NCI-H748 (cell line): ENCODE results near the gene SRRM2.
"Not testable (repeated sequence)": the region's sequence is repeated elsewhere in the genome, so short reads cannot be mapped to it uniquely, and the experiment has no call there.

Experiments used
- DNase-seq: peaks from one replicate; lab custom pipeline; 2025; ENCODE audit not compliant: unreplicated experiment; lab: John Stamatoyannopoulos, UW

SRRM2 gene

DNA sequence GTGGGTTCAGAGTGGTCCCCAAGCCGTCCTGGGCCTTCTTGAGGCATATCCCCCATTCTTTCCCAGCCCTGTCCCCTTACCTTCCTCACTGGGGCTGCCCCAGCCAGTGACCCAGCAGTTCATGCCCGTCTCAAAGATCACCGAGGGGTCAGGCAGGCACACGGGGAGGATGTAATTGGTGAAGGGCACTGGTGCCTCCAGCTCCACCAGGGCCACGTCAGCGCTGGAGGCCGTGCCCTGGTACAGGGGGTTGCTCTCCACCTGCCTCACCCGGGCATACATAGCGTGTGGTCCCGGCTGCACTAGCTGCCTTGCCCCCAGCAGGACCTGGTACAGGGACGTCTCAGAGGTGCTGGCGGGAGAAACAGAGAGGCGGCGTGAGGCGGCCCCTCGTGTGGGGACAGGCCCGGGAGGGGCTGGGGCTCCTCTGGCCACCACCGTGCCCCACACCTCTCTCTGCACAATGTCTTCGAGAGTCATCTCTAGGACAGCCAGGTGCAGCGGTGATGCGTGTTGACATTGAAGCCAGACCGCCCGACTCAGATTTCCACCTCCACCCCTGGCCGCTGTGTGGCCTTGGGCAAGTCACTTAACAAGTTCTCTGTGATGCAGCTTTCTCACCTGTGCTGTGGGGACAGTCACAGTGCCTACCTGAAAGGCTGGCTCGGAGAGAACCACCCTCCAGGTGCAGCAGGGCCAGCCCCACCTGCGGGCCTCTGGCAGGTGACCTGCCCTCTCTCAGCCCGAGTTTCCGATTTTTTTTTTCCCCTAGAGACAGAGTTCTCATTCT lies 38.3 kb upstream of the SRRM2 start:
- peak; percentile 12 for DNase-seq

DNA sequence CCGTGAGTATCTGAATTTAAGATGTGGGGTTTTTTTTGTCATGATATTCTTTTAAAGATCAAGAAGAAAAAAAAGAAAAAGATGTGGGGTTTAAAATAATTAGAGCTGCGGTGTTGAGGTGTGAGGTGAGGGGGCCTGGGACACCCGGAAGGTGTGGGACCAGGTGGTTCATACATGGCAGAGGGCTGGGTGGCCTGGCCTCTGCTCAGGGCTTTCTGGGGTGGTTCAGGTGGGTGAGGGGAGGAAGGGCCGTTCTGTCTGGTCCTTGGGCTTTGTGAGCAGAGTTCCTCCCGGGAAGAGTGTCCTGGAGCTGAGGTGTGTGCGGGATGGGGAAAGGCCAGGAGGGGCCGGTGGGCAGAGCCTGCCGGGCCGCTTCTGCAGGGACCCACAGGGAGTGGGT lies 37.4 kb upstream of the SRRM2 start:
- DNase-seq = no peak

DNA sequence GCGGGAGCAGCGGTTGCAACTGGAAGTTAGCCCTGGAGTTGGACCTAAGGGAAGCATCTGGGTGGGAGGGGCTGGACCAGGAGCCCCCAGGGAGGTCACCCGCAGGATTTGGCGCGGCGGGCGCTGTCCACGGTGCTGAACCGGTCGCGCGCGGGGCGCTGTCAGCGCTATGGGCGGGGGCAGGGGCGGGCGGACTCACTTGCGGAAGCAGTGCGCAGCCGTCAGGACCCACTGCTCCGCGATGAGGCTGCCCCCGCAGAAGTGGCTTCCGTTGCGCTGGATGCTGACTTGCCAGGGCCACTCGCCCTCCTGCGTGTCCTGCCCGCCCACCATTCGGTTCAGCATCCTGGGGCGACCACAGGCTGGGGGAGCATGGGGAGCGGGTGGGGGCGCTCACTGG lies 36.9 kb upstream of the SRRM2 start:
- no peak for DNase-seq

DNA sequence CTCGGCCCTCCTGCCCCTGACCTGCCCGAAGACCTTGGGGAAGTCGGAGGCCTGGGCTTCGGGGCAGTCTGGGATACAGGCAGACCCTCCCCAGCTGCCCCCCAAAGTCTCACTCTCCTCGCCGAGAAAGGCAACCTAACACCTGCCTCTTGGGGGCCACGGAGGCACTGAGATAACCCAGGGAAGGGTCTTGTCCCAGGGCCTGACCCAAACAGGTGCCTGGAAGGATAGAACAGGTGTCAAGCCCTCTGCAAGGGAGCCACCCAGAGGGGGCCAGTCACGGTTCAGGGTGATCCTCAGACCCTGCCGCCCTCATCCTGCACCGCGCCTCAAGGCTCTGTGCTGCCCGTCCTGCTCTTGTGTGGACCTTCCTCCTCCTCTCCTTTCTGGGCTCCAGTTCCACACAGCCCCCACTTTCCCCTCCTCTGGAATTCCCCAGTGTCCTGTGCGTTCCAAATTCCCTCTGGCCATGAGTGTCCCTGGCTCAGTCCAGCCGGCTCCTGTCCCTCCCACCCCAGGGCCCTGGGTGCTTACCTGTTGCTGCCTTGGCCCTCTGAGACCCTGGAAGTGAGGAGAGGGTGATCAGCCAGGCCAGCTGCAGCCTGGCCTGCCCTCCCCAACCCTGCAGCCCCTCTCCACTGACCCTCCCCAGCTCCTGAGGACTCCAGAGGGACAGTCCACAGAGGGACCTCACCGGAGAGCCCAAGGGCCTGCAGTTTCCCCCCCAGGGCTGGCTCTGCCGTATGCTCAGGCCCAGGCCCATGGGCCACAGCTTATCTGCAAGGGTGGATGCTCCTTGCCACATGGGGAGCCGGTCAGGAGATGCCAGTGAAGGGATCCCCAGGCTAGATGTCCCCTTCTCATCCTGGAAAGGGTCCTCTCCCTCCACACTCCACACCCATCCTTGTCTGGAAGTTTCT lies 36.2 kb upstream of the SRRM2 start:
- no peak for DNase-seq

DNA sequence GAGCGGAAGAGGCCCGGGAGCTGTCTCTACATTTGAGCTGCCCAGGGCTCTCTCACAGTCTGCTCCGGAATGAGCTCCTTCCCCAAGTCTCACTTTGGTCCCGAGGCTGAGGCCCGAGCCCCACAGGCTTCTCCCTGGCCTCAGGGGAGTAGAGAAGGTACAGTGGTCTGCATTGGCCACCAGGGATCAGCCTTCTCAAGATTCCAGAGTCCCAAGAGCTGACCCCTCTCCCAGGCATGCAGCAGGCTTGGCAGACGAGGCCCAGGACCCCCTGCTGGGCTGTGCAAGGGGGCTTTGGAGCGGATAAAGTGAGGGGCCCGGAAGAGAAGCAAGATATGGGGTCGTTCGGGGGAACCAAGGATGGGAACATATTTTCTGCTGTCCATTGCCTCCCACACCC lies 35.5 kb upstream of the SRRM2 start:
- DNase-seq = no peak

DNA sequence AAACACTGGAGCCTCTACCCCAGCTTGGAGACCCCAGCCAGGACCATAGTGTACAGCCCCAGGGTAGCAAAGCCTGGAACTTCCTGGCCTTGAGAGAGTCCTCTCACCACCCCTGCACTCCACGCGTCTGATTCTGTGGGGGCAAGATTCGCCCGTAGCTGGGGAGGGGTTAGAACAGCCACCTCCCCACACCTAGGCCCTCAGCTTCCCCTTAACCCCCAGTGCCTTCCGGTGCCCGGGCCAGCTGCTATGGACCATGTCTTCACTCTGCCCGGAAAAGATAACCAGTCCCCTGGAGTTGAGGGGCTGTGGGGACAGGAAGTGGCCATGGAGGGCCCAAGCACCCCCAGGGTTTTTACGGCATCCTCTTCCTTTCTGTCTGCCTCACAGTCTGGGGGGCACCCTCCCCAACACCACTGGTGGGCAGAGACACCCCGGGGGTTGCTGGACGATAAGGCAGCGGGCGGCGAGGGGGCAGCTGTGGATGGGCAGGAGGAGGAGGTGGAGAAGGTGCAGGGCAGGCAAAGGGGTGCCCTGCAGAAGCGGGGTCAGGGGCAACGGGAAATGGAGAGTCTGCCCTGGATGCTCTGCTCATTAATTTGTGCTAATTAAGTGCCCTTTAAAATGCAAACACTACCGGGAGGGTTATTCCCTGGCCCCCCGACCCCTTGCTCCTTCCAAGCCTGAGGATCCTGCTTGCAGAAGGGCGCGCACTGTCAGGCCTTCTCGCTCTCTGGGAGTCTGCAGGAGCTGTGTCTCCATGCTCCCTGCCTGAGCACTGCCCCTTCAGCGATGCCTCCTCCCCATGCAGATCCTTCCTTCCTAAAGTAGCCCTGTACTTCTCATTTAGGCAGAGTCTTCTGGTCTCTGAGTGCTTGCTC lies 34.8 kb upstream of the SRRM2 start:
- DNase-seq = no peak

DNA sequence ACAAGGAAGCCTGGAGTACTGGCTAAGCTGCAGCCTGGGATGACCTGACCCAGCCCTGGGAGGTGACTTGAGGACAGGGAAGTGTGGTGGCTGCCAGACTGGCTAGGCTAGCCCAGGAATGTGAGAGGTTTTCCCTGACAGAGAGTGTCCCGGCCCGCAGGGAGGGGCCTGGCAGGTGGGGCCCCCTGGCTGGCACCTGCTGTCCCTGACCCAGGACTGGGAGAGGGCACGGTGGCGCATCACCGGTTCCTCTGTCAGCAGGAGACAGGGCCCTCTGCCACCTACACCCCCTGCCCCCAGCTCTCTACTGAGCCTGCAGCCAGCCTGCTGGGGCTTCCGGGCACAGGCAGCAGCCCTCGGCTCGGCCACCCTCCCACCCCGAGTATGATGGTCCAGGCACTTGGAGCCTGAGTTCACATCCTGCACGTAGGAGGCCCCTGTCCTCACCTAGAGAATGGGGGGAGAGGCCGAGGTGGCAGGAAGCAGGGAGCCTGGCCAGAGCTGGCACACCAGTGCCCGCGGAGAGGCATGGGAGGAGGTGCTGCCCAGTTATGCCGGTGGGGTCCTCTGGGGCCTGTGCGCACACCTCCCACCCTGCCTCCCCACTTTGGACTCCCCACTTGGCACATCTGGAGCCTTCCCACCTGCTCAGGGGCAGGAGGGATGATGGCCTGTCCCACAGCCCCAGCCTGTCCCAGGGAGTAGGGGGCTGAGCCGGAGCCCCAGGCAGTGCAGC lies 32.9 kb upstream of the SRRM2 start:
- no peak for DNase-seq

DNA sequence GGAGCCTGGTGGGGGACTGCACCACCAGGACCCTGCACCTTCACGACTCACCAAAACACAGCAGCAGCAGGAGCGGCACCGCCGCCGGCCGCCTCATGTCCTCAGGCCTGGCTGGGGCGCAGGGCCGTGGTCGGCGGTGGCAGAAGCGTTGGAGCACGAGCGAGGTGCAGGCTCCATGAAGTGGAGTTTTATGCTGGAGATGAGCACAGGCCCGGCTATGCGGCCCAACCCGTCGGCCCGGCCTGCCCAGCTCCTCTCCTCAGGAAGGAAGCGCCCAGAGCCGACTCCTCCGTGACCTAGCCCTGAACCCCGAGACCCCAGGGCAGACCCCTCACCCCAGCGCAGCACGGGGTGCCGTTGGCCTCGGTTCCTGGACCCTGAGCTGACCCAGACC lies 32.4 kb upstream of the SRRM2 start, which contains the start of gene PRSS27:
Gene PRSS27 (minus strand): TSS at position 161 of the 394 bp plus-strand sequence. CDS start 64 bp downstream, at position 97.
- DNase-seq = no peak

DNA sequence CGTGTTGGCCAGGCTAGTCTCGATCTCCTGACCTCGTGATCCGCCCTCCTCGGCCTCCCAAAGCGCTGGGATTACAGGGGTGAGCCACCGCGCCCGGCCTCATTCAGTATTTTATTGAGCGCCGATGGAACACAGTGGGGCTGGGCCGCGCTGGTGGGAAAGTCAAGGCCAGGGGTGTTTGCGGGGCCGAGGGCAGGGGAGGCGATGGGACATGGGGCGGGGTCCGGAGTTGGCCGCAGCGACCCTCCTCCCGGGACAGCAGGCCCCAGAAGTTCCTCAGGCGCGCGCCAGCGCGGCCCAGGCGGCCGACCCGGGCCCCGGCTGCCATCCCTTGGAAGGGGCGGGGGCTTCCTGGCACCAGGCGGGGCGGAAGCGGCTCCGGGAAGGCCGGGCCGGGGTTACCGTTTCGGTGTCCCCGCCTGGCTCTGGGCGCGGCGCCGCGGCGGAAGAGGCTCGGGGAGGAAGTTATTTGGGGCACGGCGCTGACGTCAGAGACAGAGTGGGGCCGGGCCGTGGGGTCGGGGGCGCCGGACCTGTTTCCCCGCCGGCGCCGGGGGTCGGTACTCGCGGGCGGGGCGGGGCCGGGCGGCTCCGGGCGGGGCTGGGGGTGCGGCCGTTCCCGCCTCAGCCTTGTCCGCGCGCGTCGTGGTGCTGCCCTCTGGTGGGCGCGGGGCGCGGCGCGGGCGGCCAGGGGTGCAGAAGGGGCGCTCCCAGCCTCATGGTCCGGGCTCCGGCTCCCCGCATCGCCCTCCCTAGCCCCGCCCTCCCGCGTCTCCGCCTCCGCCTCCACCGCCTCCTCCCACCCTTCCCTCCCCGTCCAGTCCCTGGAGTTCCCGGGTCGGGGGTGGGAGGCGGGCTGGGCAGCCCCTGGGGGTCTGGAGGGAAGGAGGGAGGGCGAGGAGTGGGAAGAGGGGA lies 31.5 kb upstream of the SRRM2 start:
- peak; percentile 87 for DNase-seq

DNA sequence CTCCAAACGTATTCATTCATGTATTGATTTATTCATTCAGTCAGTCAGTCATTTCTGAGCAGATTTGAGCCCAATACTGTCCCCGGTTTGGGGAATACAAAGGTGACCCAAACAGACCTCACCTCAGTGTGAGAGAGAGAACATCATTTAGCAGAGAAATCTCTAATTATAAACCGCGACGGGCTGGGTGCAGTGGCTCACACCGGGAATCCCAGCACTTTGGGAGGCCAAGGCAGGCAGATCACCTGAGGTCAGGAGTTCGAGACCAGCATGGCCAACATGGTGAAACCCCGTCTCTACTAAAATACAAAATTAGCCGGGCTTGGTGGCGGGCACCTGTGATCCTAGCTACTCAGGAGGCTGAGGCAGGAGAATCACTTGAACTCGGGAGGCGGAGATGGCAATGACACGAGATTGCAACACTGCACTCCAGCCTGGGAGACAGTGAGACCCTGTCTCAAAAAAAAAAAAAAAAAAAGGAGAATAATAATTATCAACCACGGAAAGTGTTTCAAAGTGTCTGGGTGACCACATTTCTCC lies 30.7 kb upstream of the SRRM2 start:
- DNase-seq = not testable (repeated sequence)

DNA sequence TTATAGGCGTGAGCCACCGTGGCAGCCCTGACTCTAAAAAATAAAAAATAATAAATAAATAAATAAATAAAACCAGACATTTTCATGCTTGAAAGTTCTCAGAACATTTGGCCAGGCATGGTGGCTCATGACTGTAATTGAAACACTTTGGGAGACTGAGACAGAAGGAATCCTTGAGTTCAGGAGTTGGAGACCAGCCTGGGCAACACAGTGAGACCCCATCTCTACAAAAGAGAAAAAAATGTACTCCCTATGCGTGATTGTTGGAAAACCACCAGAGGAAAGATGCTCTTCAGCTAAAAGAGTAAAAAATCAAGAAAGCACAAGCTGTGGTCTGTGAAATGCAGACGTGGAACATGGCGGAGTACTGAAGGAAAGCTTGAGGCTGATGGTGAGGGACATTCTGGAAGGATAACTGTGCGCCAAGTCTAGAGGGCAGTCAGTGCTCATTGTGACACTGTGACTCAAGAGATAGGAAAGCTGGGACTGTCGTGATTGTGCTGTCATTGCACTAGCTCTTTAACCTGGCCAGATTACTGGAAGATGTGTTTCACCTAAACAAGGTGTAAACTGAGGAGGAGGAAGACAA lies 28.3 kb upstream of the SRRM2 start:
- no peak for DNase-seq

DNA sequence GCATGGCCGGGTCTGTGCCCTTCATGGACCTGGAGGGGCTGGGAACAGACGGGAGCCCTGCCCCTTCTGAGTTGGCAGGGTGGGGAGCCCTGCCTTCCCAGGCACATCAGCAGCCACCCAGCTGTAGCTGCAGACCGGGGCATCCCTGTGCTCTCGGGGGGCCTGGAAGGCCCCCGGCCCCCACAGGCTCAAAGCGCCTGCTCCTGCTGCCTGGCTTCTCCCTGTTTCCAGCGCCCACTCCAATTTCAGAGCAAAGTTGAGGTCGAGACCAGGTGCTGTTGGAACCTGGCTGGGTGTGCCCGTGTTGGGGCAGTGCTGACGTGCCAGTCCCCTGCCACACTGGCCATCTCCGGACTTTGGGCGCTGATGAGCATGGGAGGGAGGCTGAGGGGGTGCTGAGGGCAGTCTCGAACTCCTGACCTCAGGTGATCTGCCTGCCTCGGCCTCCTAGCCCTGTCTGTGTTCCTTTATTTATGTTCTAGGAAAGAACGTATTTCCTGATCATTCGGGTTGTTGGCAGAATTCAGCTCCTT lies 27.6 kb upstream of the SRRM2 start:
- DNase-seq = no peak

DNA sequence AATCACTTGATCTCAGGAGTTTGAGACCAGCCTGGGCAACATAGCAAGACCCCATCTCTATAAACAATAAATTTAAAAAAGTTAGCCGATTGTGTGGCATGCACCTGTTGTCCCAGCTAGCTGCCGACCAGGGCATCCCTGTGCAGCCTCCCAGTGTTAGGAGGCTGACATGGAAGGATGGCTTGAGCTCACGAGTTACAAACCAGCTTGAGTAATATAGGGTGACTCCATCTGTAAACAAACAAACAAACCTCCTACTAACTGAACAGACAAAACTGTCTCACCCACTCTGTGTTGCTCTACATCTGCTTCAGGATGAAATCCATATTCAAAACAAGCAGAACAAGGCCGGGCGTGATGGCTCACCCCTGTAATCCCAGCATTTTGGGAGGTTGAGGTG lies 25.5 kb upstream of the SRRM2 start:
- no peak for DNase-seq

DNA sequence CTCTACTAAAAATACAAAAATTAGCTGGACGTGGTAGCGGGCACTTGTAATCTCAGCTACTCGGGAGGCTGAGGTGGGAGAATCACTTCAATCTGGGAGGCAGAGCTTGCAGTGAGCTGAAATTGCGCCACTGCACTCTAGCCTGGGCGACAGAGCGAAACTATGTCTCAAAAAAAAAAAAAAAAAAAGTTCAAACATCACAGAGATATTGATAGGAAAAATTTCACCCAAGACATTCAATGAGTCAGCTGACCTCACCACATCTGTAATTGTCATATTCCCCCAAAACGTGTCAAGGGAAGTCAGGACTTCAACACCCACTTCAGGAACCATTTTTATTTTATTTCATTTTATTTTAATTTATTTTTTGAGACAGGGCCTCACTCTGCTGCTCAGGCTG lies 24.4 kb upstream of the SRRM2 start:
- DNase-seq = no peak

DNA sequence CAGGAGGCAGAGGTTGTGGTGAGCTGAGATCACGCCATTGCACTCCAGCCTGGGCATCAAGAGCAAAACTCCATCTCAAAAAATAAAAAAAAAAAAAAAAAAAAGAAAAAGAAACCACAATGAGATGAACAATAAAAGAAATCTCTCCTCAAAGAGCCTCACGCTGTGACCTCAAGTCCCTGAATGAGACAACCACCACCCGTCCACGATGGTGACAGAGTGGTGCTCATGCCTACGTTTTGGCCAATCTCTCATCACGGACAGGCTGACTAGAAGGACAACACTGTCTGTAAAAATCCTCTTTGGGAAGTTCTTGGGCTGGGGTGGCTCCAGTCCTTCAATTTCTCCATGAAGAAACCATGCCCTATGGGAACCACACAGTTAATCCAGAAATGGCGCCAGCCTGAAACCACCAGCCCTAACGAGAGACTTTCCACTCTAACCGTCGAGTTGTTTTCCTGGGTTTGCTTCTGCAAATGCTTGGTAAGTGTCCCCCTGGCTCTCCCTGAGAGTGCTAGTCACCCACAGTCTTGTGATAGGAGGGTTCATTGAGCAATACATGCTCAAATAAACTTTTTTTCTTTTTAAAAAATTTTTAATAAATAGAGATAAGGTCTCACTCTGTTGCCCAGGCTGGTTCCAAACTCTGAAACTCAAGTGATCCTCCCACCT lies 17.5 kb upstream of the SRRM2 start:
- DNase-seq = no peak

DNA sequence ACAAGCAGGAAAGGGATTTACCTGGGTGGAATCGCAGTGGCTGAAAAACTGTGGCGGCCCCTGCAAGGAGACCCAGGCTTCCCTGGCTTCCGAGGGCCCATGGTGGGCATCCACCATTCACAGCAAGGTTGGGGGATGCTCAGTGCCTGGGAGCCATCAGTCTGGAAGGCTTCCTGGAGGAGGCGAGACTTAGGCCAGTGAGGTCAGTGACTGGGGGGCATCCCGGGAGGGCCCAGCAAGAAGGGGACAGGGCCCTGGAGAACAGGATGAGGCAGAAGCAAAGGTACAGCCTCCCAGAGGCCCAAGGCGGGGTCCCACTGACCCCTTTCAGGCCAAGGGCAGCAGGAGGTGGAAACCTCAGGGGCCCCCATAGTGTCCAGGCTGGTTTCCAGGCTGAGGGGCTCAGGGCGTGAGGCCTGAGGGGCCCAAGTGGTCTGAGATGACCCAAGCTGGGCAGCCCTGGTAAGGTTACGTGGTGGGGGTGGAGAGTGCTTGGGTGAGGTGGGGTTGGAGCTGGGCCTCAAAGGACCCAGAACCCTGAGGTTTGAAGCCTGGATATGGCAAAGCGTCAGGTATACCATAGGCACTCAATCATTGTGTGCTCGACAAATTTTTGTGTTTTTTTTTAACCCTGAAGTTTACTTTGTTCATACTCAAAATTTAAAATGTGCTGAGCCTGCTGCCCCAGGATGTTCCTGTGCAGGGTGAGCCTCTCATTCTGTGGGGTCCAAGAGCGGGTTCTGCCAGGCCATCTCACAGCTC lies 15.8 kb upstream of the SRRM2 start:
- no peak for DNase-seq

DNA sequence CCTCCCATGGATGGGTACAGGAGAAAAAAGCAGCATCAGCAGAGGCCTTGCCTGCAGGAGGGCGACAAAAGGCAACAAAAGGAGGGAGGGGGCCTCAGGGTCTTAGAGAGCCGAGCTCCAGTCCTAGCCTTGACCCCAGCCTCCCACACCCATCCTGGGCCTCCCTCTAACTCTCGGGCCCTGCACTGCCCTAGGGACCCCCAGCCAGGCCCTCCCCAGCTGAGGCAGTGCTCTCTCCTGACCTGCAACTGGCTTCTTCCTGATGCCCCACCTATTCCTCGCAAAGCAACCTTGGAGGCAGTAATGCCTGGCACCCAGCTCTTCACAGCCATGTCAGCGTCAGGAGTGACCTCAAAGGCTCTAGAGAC lies 15.2 kb upstream of the SRRM2 start:
- DNase-seq = no peak
